ENCODE measurements around the gene MRPS35.
"Not testable (repeated sequence)": the region's sequence is repeated elsewhere in the genome, so short reads cannot be mapped to it uniquely, and the experiment has no call there.

MRPS35 gene

DNA sequence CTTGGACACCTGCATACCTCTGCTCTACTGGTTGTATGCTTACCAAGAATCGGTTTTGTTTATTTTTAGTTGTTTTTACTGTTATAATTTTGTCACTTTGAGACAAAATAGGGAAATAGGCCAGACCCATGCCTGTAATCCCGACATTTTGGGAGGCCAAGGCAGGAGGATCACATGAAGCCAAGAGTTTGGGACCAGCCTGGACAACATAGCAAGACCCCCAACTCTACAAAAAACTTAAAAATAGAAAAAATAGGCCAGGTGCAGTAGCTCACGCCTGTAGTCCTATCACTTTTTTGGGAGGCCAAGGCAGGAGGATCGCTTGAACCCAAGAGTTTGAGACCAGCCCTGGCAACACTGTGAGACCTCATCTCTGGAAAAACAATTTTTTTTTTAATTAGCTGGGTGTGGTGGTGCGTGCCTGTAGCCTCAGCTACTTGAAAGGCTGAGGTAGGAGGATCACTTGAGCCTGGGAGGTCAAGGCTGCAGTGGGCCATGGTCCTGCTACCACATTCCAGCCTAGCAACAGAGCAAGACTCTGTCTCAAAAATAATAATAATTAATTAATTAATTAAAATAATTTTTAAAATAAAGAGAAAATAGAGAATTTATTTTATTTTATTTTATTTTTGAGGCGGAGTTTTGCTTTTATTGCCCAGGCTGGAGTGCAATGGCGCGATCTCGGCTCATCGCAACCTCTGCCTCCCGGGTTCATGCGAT is 1.3 kb upstream of the MRPS35 start:
- no peak for DNase-seq (ENCODE audit: low read depth)

- no peak for DNase-seq (ENCODE audit: low read depth)
These were observed 570 bp upstream of the MRPS35 start for GRCh38 chr12:27709932-27710591.

DNA sequence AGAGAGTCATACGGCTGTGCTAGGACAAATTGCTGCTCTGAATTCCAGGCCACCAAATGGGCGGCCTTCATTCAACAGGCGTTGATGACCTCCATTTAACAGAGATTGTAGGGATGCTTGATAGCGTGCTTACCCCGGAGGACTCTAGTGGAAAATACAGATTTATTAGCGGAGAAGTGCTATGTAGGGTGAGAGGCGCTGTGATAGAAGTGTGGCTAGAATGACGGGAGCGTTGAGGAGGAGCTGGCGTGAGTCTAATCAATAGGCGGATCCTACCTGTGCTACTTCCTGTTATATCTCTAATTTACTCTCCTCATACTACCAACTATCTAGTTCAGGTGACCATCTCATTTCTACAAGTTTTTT is 668 bp downstream of the MRPS35 start:
- DNase-seq (ENCODE audit: low read depth): no peak

DNA sequence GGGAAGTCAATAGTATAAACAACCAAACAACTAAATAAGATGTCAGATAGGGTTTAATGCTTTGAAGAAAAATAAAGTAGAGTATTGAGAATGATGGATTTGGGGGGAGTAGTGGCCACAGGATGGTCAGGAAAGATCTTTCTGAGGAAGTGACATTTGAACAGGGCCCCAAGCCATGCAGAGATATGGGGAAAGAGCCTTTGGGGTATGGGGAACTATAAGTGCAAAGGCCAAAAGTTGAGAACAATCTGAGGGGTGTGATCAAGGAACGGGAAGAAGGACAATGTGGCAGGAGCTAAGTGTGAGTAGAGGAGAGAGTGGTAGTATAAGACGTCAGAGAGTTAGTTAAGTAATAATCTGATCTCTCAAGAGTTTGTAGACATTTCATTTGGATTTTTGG is 1.3 kb downstream of the MRPS35 start:
- DNase-seq (ENCODE audit: low read depth): no peak

GRCh38 chr12:27723212-27723611 is 12.6 kb downstream of the MRPS35 start:
- DNase-seq (ENCODE audit: low read depth): no peak

- DNase-seq (ENCODE audit: low read depth): no peak
These were observed 19.5 kb downstream of the MRPS35 start for GRCh38 chr12:27730097-27730588.

GRCh38 chr12:27732281-27732680 is 21.6 kb downstream of the MRPS35 start:
- no peak for DNase-seq (ENCODE audit: low read depth)

DNA sequence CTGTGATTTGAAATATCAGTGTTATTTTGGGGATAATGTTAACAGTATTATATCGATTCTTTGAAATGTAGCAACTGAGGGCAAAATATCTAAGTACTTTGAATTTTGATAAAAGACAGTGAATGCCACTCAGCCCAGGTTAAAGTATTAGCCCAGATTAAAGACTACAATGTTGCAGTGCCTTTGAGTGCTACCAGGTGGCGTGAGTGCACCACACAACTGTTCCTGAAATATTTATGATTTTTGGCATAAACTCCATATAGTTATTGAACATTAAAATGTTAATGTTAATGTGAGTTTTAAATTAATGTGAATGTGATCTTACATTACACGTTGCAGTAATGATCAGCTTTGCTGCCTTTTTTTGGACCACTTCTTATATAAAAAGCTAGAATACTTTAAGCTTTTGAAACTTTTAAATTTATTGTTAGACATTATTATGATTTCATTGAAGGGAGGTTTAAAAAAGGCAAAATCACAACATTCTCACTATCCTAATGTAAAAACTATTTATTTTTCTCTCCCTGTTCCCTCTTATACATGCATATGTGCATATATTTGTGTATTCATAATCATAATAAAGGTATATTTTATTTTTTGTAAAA is 22.5 kb downstream of the MRPS35 start:
- DNase-seq (ENCODE audit: low read depth): no peak

DNA sequence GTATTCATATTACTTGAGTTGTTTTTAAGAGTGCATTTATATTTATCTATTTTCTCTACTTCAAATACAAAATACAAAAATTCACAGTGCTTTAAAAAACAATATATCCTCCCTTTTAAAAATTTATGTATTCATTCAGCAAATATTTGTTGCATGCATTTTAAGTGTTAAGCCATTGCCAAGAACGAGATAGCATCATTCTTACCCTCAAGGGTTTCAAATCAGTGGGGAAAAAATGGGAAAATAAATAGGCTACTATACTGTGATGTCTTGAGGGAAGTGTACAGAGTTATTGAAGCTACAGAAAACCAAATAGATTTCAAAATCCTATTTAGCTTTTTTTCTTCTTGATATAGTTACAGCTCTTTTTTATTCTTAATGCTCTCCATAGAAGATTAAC is 23.2 kb downstream of the MRPS35 start:
- DNase-seq (ENCODE audit: low read depth): no peak

- not testable (repeated sequence) for DNase-seq (ENCODE audit: low read depth)
These were observed 23.7 kb downstream of the MRPS35 start for GRCh38 chr12:27734321-27734720.

DNA sequence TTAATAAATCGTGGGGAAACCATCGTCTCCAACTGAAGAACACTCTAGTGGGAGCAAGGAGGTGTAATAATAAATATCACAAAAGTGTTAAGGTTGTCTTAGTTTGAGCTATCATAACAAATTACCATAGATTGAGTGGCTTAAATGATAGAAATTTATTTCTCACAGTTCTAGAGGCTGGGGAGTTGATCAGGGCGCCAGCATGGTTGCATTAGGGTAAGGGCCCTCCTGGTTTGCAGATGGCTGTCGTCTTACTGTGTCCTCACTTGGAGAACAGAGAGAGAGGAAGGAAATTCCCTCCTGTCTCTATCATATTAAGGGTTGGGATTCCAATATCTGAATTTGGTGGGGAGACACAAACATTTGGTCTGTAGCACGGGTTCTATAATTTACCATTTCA is 33.0 kb downstream of the MRPS35 start:
- DNase-seq (ENCODE audit: low read depth): no peak

GRCh38 chr12:27745734-27746133 is 35.1 kb downstream of the MRPS35 start:
- not testable (repeated sequence) for DNase-seq (ENCODE audit: low read depth)

- no peak for DNase-seq (ENCODE audit: low read depth)
These were observed 36.6 kb downstream of the MRPS35 start for GRCh38 chr12:27747111-27747820.

DNA sequence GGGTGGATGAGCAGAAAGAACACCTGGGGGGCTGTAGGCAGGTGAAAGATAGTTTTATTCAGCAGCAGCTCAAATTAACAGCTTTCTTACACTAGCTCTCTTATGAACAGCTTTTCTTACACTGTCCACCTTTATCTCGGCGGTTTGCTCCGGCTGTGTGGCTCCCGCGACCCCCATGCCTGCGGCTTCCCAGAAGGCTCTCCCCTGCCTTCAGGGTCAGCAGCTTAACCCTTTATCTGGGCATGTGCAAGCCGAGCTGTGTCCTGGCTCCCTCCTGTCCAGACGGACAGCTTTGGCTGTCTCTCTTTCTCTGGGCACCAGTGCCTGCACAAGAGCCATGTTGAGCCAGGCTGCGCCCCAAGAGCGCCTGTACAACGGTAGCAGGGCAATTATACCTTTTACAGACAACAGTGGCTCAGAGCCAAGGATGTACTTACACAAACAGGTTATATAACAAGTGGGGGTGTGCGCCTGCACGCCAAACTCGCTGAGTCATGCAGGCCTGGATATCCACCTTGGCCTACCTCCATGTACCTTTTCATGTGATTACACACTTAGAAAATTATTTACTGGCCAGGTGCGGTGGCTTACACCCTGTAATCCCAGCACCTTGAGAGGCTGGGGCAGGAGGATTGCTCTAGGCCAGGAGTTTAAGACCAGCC is 40.9 kb downstream of the MRPS35 start:
- no peak for DNase-seq (ENCODE audit: low read depth)

- no peak for DNase-seq (ENCODE audit: low read depth)
These were observed 44.2 kb downstream of the MRPS35 start for GRCh38 chr12:27754795-27755194.

GRCh38 chr12:27756670-27757195 is 46.1 kb downstream of the MRPS35 start:
- no peak for DNase-seq (ENCODE audit: low read depth)

DNA sequence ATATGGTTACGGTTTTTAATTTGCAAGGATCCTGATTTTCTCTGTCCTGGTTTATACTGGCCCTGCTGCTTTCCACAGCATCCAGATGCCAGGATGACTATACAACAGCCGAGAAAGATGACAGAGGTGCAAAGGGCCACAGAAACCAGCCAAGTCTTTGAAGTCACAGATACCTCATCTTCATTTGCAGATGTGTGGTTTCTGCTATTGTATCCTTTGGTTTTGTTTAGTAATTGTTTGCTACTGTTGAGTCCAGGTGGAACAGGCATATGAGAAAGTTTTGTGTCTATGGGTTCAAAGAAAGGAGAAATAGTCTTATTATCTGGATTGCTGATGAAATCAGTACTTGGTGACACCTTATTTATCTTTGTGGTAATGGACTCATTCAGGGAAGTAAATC is 52.1 kb downstream of the MRPS35 start:
- DNase-seq (ENCODE audit: low read depth): no peak

DNA sequence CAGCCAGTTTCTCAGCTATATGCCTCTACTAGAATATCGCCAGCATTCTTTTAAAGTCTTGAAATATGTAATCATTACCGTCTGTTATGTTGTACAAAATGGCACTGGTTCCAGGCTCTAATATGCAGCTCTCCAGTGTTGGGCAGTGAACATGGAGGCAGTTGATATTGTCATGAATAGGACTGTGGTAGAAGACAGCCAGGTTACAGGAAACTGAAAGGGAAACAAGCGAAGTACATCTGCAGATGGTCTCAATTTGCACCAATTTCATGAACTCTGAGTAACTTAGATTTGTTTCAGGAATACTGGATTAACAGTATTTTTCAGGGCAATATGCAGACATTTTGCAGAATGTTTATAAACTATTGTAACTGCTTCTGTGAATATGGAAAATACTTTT is 56.0 kb downstream of the MRPS35 start:
- DNase-seq (ENCODE audit: low read depth): no peak

GRCh38 chr12:27769142-27769673 is 58.6 kb downstream of the MRPS35 start:
- DNase-seq (ENCODE audit: low read depth): no peak

- DNase-seq (ENCODE audit: low read depth): no peak
These were observed 61.1 kb downstream of the MRPS35 start for GRCh38 chr12:27771481-27772327.
